ENCODE results near the gene MEGF6.

DNA sequence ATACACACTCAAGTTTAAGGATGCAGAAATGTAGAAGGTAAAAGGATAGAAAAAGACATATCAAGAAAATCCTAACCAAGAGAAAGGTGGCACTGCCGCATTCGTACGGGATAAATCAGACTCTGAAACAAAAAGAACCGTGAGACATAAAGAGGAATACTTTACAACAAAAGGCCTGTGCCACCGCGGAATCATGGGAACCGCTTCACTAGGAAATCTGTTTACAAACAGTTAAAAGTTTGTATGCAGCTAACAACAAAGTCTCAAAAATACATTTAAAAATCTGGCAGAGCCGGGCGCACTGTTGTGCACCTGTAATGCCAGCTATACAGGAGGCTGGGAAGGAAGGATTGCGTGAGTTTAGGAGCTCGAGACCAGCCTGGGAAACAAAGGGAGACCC, 30.5 kb upstream of the MEGF6 start:
- TF ChIP-seq CEBPB (tag; IDR thresholded peaks at IDR 0.05) = no peak
- TF ChIP-seq TCF7 (IDR thresholded peaks at IDR 0.05; ENCODE audit: borderline replicate concordance) = no peak
- TF ChIP-seq, protein P1, sequence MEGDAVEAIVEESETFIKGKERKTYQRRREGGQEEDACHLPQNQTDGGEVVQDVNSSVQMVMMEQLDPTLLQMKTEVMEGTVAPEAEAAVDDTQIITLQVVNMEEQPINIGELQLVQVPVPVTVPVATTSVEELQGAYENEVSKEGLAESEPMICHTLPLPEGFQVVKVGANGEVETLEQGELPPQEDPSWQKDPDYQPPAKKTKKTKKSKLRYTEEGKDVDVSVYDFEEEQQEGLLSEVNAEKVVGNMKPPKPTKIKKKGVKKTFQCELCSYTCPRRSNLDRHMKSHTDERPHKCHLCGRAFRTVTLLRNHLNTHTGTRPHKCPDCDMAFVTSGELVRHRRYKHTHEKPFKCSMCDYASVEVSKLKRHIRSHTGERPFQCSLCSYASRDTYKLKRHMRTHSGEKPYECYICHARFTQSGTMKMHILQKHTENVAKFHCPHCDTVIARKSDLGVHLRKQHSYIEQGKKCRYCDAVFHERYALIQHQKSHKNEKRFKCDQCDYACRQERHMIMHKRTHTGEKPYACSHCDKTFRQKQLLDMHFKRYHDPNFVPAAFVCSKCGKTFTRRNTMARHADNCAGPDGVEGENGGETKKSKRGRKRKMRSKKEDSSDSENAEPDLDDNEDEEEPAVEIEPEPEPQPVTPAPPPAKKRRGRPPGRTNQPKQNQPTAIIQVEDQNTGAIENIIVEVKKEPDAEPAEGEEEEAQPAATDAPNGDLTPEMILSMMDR (IDR thresholded peaks at IDR 0.05 in 2 of 3, conservative IDR thresholded peaks at IDR 0.05 in 1 of 3; ENCODE audit: insufficient read depth in 2 of 3, low read depth in 1 of 3, low read length in 3 of 3) = no peak

Data from K562 (cell line).